CD4-positive, alpha-beta T cell (primary cell): ENCODE results near the gene SATB2. TPM values are rescaled to one million over a fixed set of nuclear protein-coding genes. Genes with fewer than 3 reads are reported as not detected.

Experiments used
- ATAC-seq: fragments of 200-7000 bp; cut with Tn5 transposase; one replicate; pipeline ENCODE4 v1.10.0; 2022; ENCODE audit warnings: mild to moderate bottlenecking; ENCODE audit not compliant: poor library complexity
- CTCF ChIA-PET: fragments of 350-600 bp; sonication (Branson Sonifier 250); formaldehyde crosslinking; loops from one replicate; lab custom pipeline; 2021; ENCODE audit warnings: antibody characterized with exemption, inconsistent platforms; lab: Charles Lee
- POLR2A ChIA-PET: fragments of 350-600 bp; sonication (Branson Sonifier 250); formaldehyde crosslinking; loops from one replicate; lab custom pipeline; 2021; ENCODE audit warnings: antibody characterized with exemption, inconsistent platforms; lab: Charles Lee
- DNase-seq, 14 experiments: peaks; one replicate each; pipeline ENCODE4 v3.0.0-alpha.2; 2013 to 2020; ENCODE audit warnings: mixed read lengths in 2 of 14
- H3K27ac ChIP-seq, 2 donors: one replicate each; pipeline versions ENCODE4 v1.5.1 to v1.7.0; 2013; ENCODE audit warnings: low read length in 2 of 2, low read depth in 1 of 2, mild to moderate bottlenecking in 1 of 2
- H3K27me3 ChIP-seq, 2 experiments: 1 replicate in 1 of 2; 2 replicates in 1 of 2; pipeline versions ENCODE4 v1.6.1 to v1.7.0; 2013; ENCODE audit warnings: low read length in 2 of 2, control low read depth in 1 of 2, mild to moderate bottlenecking in 1 of 2, moderate library complexity in 1 of 2; ENCODE audit not compliant: insufficient read depth in 2 of 2, control insufficient read depth in 1 of 2
- H3K36me3 ChIP-seq: one replicate; pipeline ENCODE4 v1.6.1; 2013; ENCODE audit warnings: low read length, control low read depth; ENCODE audit not compliant: insufficient read depth
- H3K4me1 ChIP-seq: one replicate; pipeline ENCODE4 v1.6.1; 2013; ENCODE audit warnings: low read length, control low read depth; ENCODE audit not compliant: insufficient read depth
- H3K4me3 ChIP-seq: one replicate; pipeline ENCODE4 v1.5.1; 2013; ENCODE audit warnings: mild to moderate bottlenecking, low read length, moderate library complexity
- H3K9me3 ChIP-seq, 2 experiments: 1 replicate in 1 of 2; 2 replicates in 1 of 2; pipeline versions ENCODE4 v1.6.1 to v1.7.0; 2013; ENCODE audit warnings: low read length in 2 of 2, mild to moderate bottlenecking in 2 of 2, control low read depth in 1 of 2, moderate library complexity in 1 of 2; ENCODE audit not compliant: control insufficient read depth in 1 of 2, insufficient read depth in 1 of 2
- H3K27ac Mint-ChIP-seq: one replicate; pipeline ENCODE4 v1.8.0; 2020; ENCODE audit warnings: mixed read lengths
- H3K27me3 Mint-ChIP-seq: one replicate; pipeline ENCODE4 v1.8.0; 2021; ENCODE audit warnings: mixed read lengths
- H3K36me3 Mint-ChIP-seq: one replicate; pipeline ENCODE4 v1.8.0; 2021; ENCODE audit warnings: low read depth, mixed read lengths
- H3K4me1 Mint-ChIP-seq: one replicate; pipeline ENCODE4 v1.8.0; 2021; ENCODE audit warnings: low read depth, mixed read lengths
- H3K4me3 Mint-ChIP-seq: one replicate; pipeline ENCODE4 v1.8.0; 2020; ENCODE audit warnings: mild to moderate bottlenecking, mixed read lengths
- H3K9me3 Mint-ChIP-seq: one replicate; pipeline ENCODE4 v1.8.0; 2020; ENCODE audit warnings: mixed read lengths
- intact Hi-C, 2 experiments: fragments of 100-400 bp; cut with DNase I in 1 of 2; cut with micrococcal nuclease in 1 of 2; formaldehyde crosslinking; loops; one replicate each; pipeline versions ENCODE4 v1.15.1 to v1.9.0; 2023 to 2025; cut with DNase I, micrococcal nuclease
- total RNA-seq, 174 experiments: library from RNA in 2 of 174; stranded (reverse) in 2 of 174; gene quantifications; one replicate each; pipeline ENCODE4 v1.2.3 and lab custom pipeline; 2021 to 2026
- TF ChIP-seq, protein P1 (sequence below): fragments of 200-600 bp; IDR thresholded peaks from one replicate; pipeline ENCODE4 v1.8.0; 2022; ENCODE audit warnings: antibody characterized with exemption, mild to moderate bottlenecking

The SATB2 gene
- total RNA-seq, 2 experiments from 2014 or later: not detected

DNA sequence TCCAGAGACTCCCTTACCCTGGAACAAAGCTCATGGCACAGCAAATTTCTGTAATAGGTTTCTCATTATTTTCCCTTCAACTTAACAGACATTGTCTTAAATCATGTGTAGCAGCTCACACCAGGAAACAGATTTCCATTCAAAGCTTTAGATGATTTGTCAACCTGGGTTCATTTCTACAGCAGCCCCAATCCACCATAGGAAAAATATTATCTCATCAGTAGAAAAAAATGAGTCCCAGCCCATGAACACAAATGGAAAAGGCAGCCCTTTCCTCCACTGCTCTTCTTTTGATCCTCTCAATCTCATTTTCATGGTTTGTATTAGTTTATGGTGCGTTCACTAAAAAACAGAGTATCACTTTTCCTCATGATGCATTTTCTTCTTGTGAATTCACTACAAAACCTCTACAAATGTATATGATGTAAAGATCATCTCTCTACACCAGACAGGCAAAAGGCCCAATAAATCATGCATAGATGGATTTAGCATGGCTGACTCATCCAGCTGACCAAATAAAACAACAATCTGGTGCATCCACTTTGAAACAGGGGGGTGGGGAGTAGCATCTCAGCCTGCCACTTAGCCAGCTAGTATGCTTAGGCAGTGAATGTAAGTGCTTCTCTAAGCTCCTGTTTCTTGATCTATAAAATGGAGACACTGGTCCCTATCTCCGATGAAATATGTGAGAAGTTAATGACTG lies 78.6 kb downstream of the SATB2 start:
- Histone ChIP-seq H3K9me3 (no peaks in the 10 kb centered on the region), H3K27ac (no peak overlapping the region), H3K4me1 (no peaks in the 10 kb centered on the region), H3K27me3 (peaks cover 0 to 16% of the 10 kb centered on the region in 2 experiments), H3K4me3 (no peak overlapping the region), H3K36me3 (no peaks in the 10 kb centered on the region)
- Mint-ChIP-seq H3K4me1 (no peaks in the 10 kb centered on the region), H3K27ac (no peak overlapping the region), H3K27me3 (peaks cover 34% of the 10 kb centered on the region), H3K4me3 (no peak overlapping the region), H3K9me3 (no peaks in the 10 kb centered on the region), H3K36me3 (no peaks in the 10 kb centered on the region)
- CTCF ChIA-PET: no interaction called here
- no peak for ATAC-seq
- POLR2A ChIA-PET: no interaction called here
- intact Hi-C loops: no loop called here
- no peak for DNase-seq
- TF ChIP-seq, protein P1, sequence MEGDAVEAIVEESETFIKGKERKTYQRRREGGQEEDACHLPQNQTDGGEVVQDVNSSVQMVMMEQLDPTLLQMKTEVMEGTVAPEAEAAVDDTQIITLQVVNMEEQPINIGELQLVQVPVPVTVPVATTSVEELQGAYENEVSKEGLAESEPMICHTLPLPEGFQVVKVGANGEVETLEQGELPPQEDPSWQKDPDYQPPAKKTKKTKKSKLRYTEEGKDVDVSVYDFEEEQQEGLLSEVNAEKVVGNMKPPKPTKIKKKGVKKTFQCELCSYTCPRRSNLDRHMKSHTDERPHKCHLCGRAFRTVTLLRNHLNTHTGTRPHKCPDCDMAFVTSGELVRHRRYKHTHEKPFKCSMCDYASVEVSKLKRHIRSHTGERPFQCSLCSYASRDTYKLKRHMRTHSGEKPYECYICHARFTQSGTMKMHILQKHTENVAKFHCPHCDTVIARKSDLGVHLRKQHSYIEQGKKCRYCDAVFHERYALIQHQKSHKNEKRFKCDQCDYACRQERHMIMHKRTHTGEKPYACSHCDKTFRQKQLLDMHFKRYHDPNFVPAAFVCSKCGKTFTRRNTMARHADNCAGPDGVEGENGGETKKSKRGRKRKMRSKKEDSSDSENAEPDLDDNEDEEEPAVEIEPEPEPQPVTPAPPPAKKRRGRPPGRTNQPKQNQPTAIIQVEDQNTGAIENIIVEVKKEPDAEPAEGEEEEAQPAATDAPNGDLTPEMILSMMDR: no peak

DNA sequence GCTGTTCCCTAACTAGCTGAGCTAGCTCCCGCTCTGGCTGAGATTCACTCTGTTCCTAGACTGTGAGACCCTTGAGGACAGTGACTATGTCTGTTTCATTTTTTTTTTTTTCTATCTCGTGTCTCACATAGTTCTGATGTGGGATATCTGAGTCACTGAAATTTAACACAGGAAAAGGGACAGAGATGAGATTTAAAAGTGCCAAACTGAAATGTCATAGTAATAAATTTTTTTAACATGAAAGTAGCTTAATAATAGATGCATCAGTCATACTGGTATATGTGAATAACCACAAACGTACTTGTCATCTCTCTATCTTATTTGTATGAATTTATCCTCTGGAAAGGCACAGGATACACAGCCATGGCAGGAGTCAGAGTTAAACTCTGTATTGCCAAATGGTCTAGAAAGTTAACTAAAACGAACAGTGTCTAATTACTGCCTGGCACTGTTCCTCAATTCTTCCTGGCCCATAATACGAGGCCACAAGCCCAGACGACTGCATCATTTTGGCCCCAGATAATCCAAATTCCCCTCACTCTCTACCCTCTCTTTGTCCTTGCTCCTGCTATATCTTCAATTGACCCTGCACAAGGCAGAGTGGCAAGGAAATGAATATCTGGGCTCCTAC lies 87.5 kb downstream of the SATB2 start:
- no peak overlapping the region for H3K27ac ChIP-seq
- ATAC-seq (no peak), DNase-seq (no peak)
- no peaks in the 10 kb centered on the region for H3K4me1 ChIP-seq
- H3K4me1 Mint-ChIP-seq: no peaks in the 10 kb centered on the region
- no peak overlapping the region for H3K4me3 ChIP-seq
- H3K36me3 ChIP-seq: no peaks in the 10 kb centered on the region
- TF ChIP-seq, protein P1: no peak
- H3K27me3 ChIP-seq: no peaks in the 10 kb centered on the region
- H3K9me3 ChIP-seq: no peaks in the 10 kb centered on the region
- no peak overlapping the region for H3K4me3 Mint-ChIP-seq
- H3K9me3 Mint-ChIP-seq: no peaks in the 10 kb centered on the region
- H3K27ac Mint-ChIP-seq: no peak overlapping the region
- H3K27me3 Mint-ChIP-seq: peaks cover 51% of the 10 kb centered on the region
- intact Hi-C loops: no loop called here
- CTCF ChIA-PET: no interaction called here
- H3K36me3 Mint-ChIP-seq: no peaks in the 10 kb centered on the region
- POLR2A ChIA-PET: no interaction called here

DNA sequence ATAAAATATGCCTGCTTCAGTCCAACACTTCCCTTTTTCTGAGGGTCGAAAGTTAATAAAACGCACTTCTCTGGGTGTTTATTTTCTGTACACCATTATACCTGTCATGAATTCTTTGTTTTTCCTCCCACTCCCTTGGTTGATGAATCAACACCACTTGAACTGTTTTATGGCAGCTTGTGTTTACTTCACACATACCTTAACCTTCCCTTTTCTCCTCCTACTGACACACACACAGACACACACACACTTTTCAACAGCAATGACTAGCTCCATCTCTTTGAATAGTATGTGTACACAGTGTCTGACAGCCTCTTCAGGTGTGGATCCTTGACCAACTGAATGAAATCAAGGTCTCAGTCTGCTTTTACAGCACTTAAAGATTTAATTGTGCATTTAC lies 91.3 kb downstream of the SATB2 start:
- no peaks in the 10 kb centered on the region for H3K4me1 Mint-ChIP-seq
- no peaks in the 10 kb centered on the region for H3K27me3 ChIP-seq
- TF ChIP-seq, protein P1: no peak
- H3K9me3 Mint-ChIP-seq: no peaks in the 10 kb centered on the region
- ChIA-PET POLR2A (no interaction called here), CTCF (no interaction called here)
- H3K4me3 ChIP-seq: no peak overlapping the region
- no peaks in the 10 kb centered on the region for H3K36me3 ChIP-seq
- DNase-seq (no peak), ATAC-seq (no peak)
- no peak overlapping the region for H3K27ac ChIP-seq
- intact Hi-C loops: no loop called here
- no peak overlapping the region for H3K27ac Mint-ChIP-seq
- H3K4me3 Mint-ChIP-seq: no peak overlapping the region
- H3K4me1 ChIP-seq: no peaks in the 10 kb centered on the region
- H3K36me3 Mint-ChIP-seq: no peaks in the 10 kb centered on the region
- peaks cover 57% of the 10 kb centered on the region for H3K27me3 Mint-ChIP-seq
- no peaks in the 10 kb centered on the region for H3K9me3 ChIP-seq
